Measurements from ENCODE around the gene TMCC2.

The TMCC2 gene

GRCh38 chr1:205243350-205244191, 15.8 kb downstream of the TMCC2 start:
- DNase-seq: no peak

GRCh38 chr1:205244384-205244783, 16.6 kb downstream of the TMCC2 start:
- no peak for DNase-seq

- no peak for DNase-seq
Measured at GRCh38 chr1:205245096-205245495, 17.4 kb downstream of the TMCC2 start.

- DNase-seq: no peak
Measured at GRCh38 chr1:205246351-205247119, 18.8 kb downstream of the TMCC2 start.

GRCh38 chr1:205247130-205247921, 19.6 kb downstream of the TMCC2 start:
- DNase-seq: no peak

- DNase-seq: peak; percentile 65
Measured at GRCh38 chr1:205248793-205249601, 21.3 kb downstream of the TMCC2 start.

- no peak for DNase-seq
Measured at GRCh38 chr1:205249651-205250050, 21.9 kb downstream of the TMCC2 start.

- DNase-seq: peak; percentile 25
Measured at GRCh38 chr1:205250699-205251098, 23.0 kb downstream of the TMCC2 start.

GRCh38 chr1:205251576-205251975, 23.8 kb downstream of the TMCC2 start:
- DNase-seq: no peak

- DNase-seq: peak; percentile 72
Measured at GRCh38 chr1:205255941-205256780, 28.4 kb downstream of the TMCC2 start.

GRCh38 chr1:205256951-205257625, 29.3 kb downstream of the TMCC2 start:
- no peak for DNase-seq

GRCh38 chr1:205257735-205258134, 30.0 kb downstream of the TMCC2 start:
- DNase-seq: no peak

- DNase-seq: no peak
Measured at GRCh38 chr1:205258261-205258691, 30.5 kb downstream of the TMCC2 start.

GRCh38 chr1:205258719-205259118, 31.0 kb downstream of the TMCC2 start:
- DNase-seq: no peak

GRCh38 chr1:205259324-205259832, 31.6 kb downstream of the TMCC2 start:
- DNase-seq: no peak

- no peak for DNase-seq
Measured at GRCh38 chr1:205259998-205260397, 32.3 kb downstream of the TMCC2 start.

- DNase-seq: no peak
Measured at GRCh38 chr1:205260948-205261732, 33.4 kb downstream of the TMCC2 start.

- no peak for DNase-seq
Measured at GRCh38 chr1:205261946-205262691, 34.4 kb downstream of the TMCC2 start.

GRCh38 chr1:205262731-205263171, 35.0 kb downstream of the TMCC2 start:
- no peak for DNase-seq

All from NCI-H1105 treated with DMSO at 0.1 percent for 48 hours (cell line).